Measurements from ENCODE around the gene MTHFD2L.

The MTHFD2L gene

DNA sequence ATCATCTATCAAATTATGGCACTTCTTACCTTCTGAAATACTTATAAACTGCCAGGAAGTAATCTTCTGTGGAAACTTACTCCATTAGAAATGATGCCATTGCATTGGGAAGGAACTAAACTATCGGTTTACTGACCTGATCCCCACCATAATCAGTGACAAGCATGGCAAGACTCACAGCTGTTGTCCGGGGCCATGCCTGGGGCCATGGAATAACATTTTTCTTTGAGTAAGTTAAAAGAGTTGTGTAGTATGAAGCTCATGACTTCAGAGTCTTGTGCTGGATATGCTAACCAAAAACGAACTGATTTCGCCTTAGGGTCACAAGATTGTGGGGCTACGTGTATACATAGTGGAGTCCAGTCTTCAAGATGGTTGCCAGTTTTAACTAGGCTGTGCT lies 15.4 kb downstream of the MTHFD2L start:
- TF ChIP-seq, protein P1, sequence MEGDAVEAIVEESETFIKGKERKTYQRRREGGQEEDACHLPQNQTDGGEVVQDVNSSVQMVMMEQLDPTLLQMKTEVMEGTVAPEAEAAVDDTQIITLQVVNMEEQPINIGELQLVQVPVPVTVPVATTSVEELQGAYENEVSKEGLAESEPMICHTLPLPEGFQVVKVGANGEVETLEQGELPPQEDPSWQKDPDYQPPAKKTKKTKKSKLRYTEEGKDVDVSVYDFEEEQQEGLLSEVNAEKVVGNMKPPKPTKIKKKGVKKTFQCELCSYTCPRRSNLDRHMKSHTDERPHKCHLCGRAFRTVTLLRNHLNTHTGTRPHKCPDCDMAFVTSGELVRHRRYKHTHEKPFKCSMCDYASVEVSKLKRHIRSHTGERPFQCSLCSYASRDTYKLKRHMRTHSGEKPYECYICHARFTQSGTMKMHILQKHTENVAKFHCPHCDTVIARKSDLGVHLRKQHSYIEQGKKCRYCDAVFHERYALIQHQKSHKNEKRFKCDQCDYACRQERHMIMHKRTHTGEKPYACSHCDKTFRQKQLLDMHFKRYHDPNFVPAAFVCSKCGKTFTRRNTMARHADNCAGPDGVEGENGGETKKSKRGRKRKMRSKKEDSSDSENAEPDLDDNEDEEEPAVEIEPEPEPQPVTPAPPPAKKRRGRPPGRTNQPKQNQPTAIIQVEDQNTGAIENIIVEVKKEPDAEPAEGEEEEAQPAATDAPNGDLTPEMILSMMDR (IDR thresholded peaks at IDR 0.05; ENCODE audit: insufficient read depth, low read length, missing control alignments) = no peak
- CTCF ChIA-PET = interaction anchor here (3.2 kb wide), 1 partner anchor 15 kb away, joined by 12 read pairs; no protein-coding TSS in a partner anchor
- DNase-seq (ENCODE audit: low read depth, low spot score) = no peak
- H3K4me3 ChIP-seq (ENCODE audit: low read depth, low read length) = no peak overlapping the region
- POLR2A ChIA-PET = no interaction called here

DNA sequence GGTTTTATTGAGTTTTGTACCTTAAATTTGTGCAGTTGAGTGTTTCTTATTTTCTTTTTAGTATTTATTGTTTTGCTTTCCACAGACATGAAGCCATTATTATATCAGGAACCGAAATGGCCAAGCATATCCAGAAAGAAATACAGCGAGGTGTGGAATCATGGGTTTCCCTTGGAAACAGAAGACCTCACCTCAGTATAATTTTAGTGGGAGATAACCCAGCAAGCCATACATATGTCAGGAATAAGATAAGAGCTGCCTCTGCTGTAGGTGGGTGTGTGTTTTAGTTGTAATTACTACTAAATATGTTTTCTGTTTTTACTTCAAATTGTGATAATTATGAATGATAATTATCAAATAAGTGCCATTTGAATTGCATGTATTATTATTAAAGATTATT lies 16.5 kb downstream of the MTHFD2L start:
- TF ChIP-seq, protein P1 (IDR thresholded peaks at IDR 0.05; ENCODE audit: insufficient read depth, low read length, missing control alignments) = no peak
- ChIA-PET CTCF (interaction anchor here (0.7 to 3.2 kb wide), 4 partner anchors 9 to 146 kb away, joined by 3 to 12 read pairs (median 6); no protein-coding TSS in a partner anchor), POLR2A (no interaction called here)
- no peak overlapping the region for H3K4me3 ChIP-seq (ENCODE audit: low read depth, low read length)
- no peak for DNase-seq (ENCODE audit: low read depth, low spot score)

- CTCF ChIA-PET = interaction anchor here (0.7 to 3.2 kb wide), 5 partner anchors 8 to 146 kb away, joined by 3 to 12 read pairs (median 4); no protein-coding TSS in a partner anchor
- DNase-seq (ENCODE audit: low read depth, low spot score) = no peak
- TF ChIP-seq, protein P1 (IDR thresholded peaks at IDR 0.05; ENCODE audit: insufficient read depth, low read length, missing control alignments) = no peak
- no peak overlapping the region for H3K4me3 ChIP-seq (ENCODE audit: low read depth, low read length)
- POLR2A ChIA-PET = no interaction called here
Measured at GRCh38 chr4:74174941-74175340, 17.0 kb downstream of the MTHFD2L start.

GRCh38 chr4:74175379-74175778 lies 17.5 kb downstream of the MTHFD2L start:
- CTCF ChIA-PET = interaction anchor here (0.7 to 3.2 kb wide), 5 partner anchors 8 to 145 kb away, joined by 3 to 12 read pairs (median 4); no protein-coding TSS in a partner anchor
- TF ChIP-seq, protein P1 (IDR thresholded peaks at IDR 0.05; ENCODE audit: insufficient read depth, low read length, missing control alignments) = no peak
- DNase-seq (ENCODE audit: low read depth, low spot score) = no peak
- no peak overlapping the region for H3K4me3 ChIP-seq (ENCODE audit: low read depth, low read length)
- POLR2A ChIA-PET = no interaction called here

- TF ChIP-seq, protein P1 (IDR thresholded peaks at IDR 0.05; ENCODE audit: insufficient read depth, low read length, missing control alignments) = no peak
- no peak overlapping the region for H3K4me3 ChIP-seq (ENCODE audit: low read depth, low read length)
- CTCF ChIA-PET = interaction anchor here (1.2 to 1.5 kb wide), 3 partner anchors 10 to 134 kb away, joined by 5 to 8 read pairs (median 7); no protein-coding TSS in a partner anchor
- no peak for DNase-seq (ENCODE audit: low read depth, low spot score)
- POLR2A ChIA-PET = no interaction called here
Measured at GRCh38 chr4:74178798-74179197, 20.9 kb downstream of the MTHFD2L start.

DNA sequence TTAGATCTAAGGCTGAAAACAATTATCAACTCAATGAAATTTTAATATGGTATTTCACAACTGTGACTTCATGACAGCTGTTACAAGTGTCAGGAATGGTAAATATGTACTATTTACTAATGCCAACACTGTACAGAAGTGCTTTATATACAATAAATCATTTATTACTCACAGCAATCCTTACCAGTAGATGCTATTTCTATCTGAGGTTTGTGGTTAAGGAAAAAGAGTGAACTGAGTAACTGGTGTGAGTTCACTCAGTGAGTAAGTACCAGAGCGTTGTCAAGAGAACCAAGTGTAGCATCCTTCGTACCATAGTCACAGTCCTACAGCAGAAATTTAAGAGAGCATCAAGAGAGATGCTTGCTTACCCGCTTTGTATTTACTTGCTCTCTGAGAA lies 23.3 kb downstream of the MTHFD2L start:
- ChIA-PET CTCF (interaction anchor here (1.5 to 2.1 kb wide), 3 partner anchors 8 to 139 kb away, joined by 3 to 18 read pairs (median 5); no protein-coding TSS in a partner anchor), POLR2A (no interaction called here)
- TF ChIP-seq, protein P1 (IDR thresholded peaks at IDR 0.05; ENCODE audit: insufficient read depth, low read length, missing control alignments) = no peak
- H3K4me3 ChIP-seq (ENCODE audit: low read depth, low read length) = no peak overlapping the region
- DNase-seq (ENCODE audit: low read depth, low spot score) = no peak
